ENCODE data around the gene ADD2. TPM values are rescaled to one million over a fixed set of nuclear protein-coding genes. Genes with fewer than 3 reads are reported as not detected.

ADD2 gene
- total and polyA plus RNA-seq, 2 experiments from 2014 or later = 4.7 to 40.0 TPM

- no peak for DNase-seq (ENCODE audit: low read depth in 1 of 2, low spot score in 1 of 2)
- peaks cover 10% of the 10 kb centered on the region for H3K4me1 ChIP-seq (ENCODE audit: low read depth)
- no peaks in the 10 kb centered on the region for H3K27me3 ChIP-seq
- H3K4me3 ChIP-seq = no peak overlapping the region
- no peaks in the 10 kb centered on the region for H3K36me3 ChIP-seq
- H3K9me3 ChIP-seq (ENCODE audit: low read depth) = no peaks in the 10 kb centered on the region
- no peak for TF ChIP-seq CTCF (IDR thresholded peaks at IDR 0.05; ENCODE audit: low read depth, low read length)
- no peak overlapping the region for H3K27ac ChIP-seq
These were observed 35.0 kb downstream of the ADD2 start for GRCh38 chr2:70732766-70733645.

- Histone ChIP-seq H3K27ac (no peak overlapping the region), H3K4me1 (ENCODE audit: low read depth) (peaks cover 11% of the 10 kb centered on the region), H3K36me3 (no peaks in the 10 kb centered on the region), H3K4me3 (no peak overlapping the region), H3K9me3 (ENCODE audit: low read depth) (no peaks in the 10 kb centered on the region), H3K27me3 (no peaks in the 10 kb centered on the region)
- DNase-seq (ENCODE audit: low read depth in 1 of 2, low spot score in 1 of 2) = no peak
- no peak for TF ChIP-seq CTCF (IDR thresholded peaks at IDR 0.05; ENCODE audit: low read depth, low read length)
These were observed 37.3 kb downstream of the ADD2 start for GRCh38 chr2:70730730-70731129.

GRCh38 chr2:70729647-70730046 is 38.4 kb downstream of the ADD2 start:
- no peaks in the 10 kb centered on the region for H3K27me3 ChIP-seq
- no peaks in the 10 kb centered on the region for H3K36me3 ChIP-seq
- H3K27ac ChIP-seq = no peak overlapping the region
- H3K9me3 ChIP-seq (ENCODE audit: low read depth) = no peaks in the 10 kb centered on the region
- no peak for DNase-seq (ENCODE audit: low read depth in 1 of 2, low spot score in 1 of 2)
- TF ChIP-seq CTCF (IDR thresholded peaks at IDR 0.05; ENCODE audit: low read depth, low read length) = no peak
- no peak overlapping the region for H3K4me3 ChIP-seq
- H3K4me1 ChIP-seq (ENCODE audit: low read depth) = peaks cover 11% of the 10 kb centered on the region

GRCh38 chr2:70728128-70728527 is 39.9 kb downstream of the ADD2 start:
- no peaks in the 10 kb centered on the region for H3K9me3 ChIP-seq (ENCODE audit: low read depth)
- peak; percentile 11 to 33 for DNase-seq (ENCODE audit: low read depth in 1 of 2, low spot score in 1 of 2)
- H3K4me3 ChIP-seq = no peak overlapping the region
- H3K36me3 ChIP-seq = no peaks in the 10 kb centered on the region
- no peaks in the 10 kb centered on the region for H3K27me3 ChIP-seq
- TF ChIP-seq CTCF (IDR thresholded peaks at IDR 0.05; ENCODE audit: low read depth, low read length) = no peak
- peak overlapping the region; percentile 9 for H3K27ac ChIP-seq
- peaks cover 8% of the 10 kb centered on the region for H3K4me1 ChIP-seq (ENCODE audit: low read depth)

- no peaks in the 10 kb centered on the region for H3K27me3 ChIP-seq
- H3K9me3 ChIP-seq (ENCODE audit: low read depth) = no peaks in the 10 kb centered on the region
- DNase-seq (ENCODE audit: low read depth in 1 of 2, low spot score in 1 of 2) = peak in 1 of 2 donors; percentile 46
- no peak overlapping the region for H3K4me3 ChIP-seq
- H3K4me1 ChIP-seq (ENCODE audit: low read depth) = peaks cover 8% of the 10 kb centered on the region
- no peak overlapping the region for H3K27ac ChIP-seq
- H3K36me3 ChIP-seq = no peaks in the 10 kb centered on the region
- TF ChIP-seq CTCF (IDR thresholded peaks at IDR 0.05; ENCODE audit: low read depth, low read length) = no peak
These were observed 40.9 kb downstream of the ADD2 start for GRCh38 chr2:70726947-70727725.

Data from cardiac muscle cell (in vitro differentiated cells and primary cell).